Fibroblast of lung (primary cell): ENCODE results near the gene CCNY. TPM values are rescaled to one million over a fixed set of nuclear protein-coding genes. Genes with fewer than 3 reads are reported as not detected.

Experiments
- DNase-seq, 2 donors: peaks; one replicate each; pipeline versions ENCODE4 v3.0.0 to v3.0.0-alpha.2; 2010; ENCODE audit warnings: low read depth in 2 of 2
- H2AFZ ChIP-seq: 2 replicates; pipeline ENCODE4 v1.5.1; 2012; ENCODE audit warnings: low read length, control low read depth, inconsistent platforms
- H3K27ac ChIP-seq: 2 replicates; pipeline ENCODE4 v1.5.1; 2011; ENCODE audit warnings: low read length, control low read depth; ENCODE audit not compliant: insufficient read depth
- H3K27me3 ChIP-seq: 2 replicates; pipeline ENCODE4 v1.5.1; 2011; ENCODE audit warnings: mild to moderate bottlenecking, low read length; ENCODE audit not compliant: control insufficient read depth, insufficient read depth
- H3K36me3 ChIP-seq: 2 replicates; pipeline ENCODE4 v1.5.1; 2011; ENCODE audit warnings: low read length; ENCODE audit not compliant: control insufficient read depth, insufficient read depth
- H3K4me1 ChIP-seq: 2 replicates; pipeline ENCODE4 v1.5.1; 2011; ENCODE audit warnings: low read length; ENCODE audit not compliant: control insufficient read depth, insufficient read depth; ENCODE audit errors: extremely low read depth
- H3K4me2 ChIP-seq: 2 replicates; pipeline ENCODE4 v1.5.1; 2011; ENCODE audit warnings: low read length, control low read depth; ENCODE audit not compliant: insufficient read depth; ENCODE audit errors: extremely low read depth
- H3K4me3 ChIP-seq, 4 experiments: fragments of 200-600 bp in 1 of 4; sonication (generic) in 1 of 4; replicated peaks in 1 of 4; 2 replicates each; pipeline ENCODE4 v1.5.1; 2011 to 2016; ENCODE audit warnings: low read length in 4 of 4, low read depth in 3 of 4, mild to moderate bottlenecking in 3 of 4, control low read depth in 2 of 4, inconsistent platforms in 1 of 4, mixed read lengths in 1 of 4; ENCODE audit not compliant: insufficient read depth in 1 of 4; ENCODE audit errors: control extremely low read depth in 1 of 4
- H3K79me2 ChIP-seq: 2 replicates; pipeline ENCODE4 v1.5.1; 2012; ENCODE audit warnings: mild to moderate bottlenecking, low read length, inconsistent platforms; ENCODE audit not compliant: control insufficient read depth, insufficient read depth
- H3K9ac ChIP-seq: 2 replicates; pipeline ENCODE4 v1.5.1; 2011; ENCODE audit warnings: mild to moderate bottlenecking, low read length, control low read depth; ENCODE audit not compliant: insufficient read depth
- H3K9me3 ChIP-seq: 2 replicates; pipeline ENCODE4 v1.5.1; 2012; ENCODE audit warnings: low read depth, low read length; ENCODE audit not compliant: control insufficient read depth, insufficient read depth
- H4K20me1 ChIP-seq: 2 replicates; pipeline ENCODE4 v1.5.1; 2011; ENCODE audit warnings: low read length; ENCODE audit not compliant: control insufficient read depth, insufficient read depth; ENCODE audit errors: extremely low read depth
- EZH2 ChIP-seq: IDR thresholded peaks from 2 replicates; pipeline ENCODE4 v1.5.1; 2012; ENCODE audit warnings: low read length, control low read depth, mild to moderate bottlenecking; ENCODE audit errors: missing control alignments
- polyA plus RNA-seq, 2 donors: library from polyadenylated mRNA; depleted of rRNA in 1 of 2; stranded (reverse) in 1 of 2; unstranded in 1 of 2; fragments of >200 nt; gene quantifications; 2 replicates each; pipeline ENCODE4 v1.2.1, GENCODE V29; 2011 to 2012; ENCODE audit warnings: missing spikeins in 1 of 2
- total RNA-seq: library from RNA; depleted of rRNA; stranded (reverse); fragments of >200 nt; gene quantifications from 2 replicates; pipeline ENCODE4 v1.2.1, GENCODE V29; 2014
- TF ChIP-seq, protein P1 (sequence below), 2 donors: IDR thresholded peaks in 1 of 2; conservative IDR thresholded peaks in 1 of 2; 1 replicate in 1 of 2; 2 replicates in 1 of 2; pipeline ENCODE4 v1.5.1; 2011 to 2012; ENCODE audit warnings: low read length in 2 of 2, control low read depth in 1 of 2, inconsistent platforms in 1 of 2, low read depth in 1 of 2, mild to moderate bottlenecking in 1 of 2

The CCNY gene
- total and polyA plus RNA-seq, 2 donors (not counting 1 experiment from before 2014, with no cell fraction given): 34.7 to 66.4 TPM

DNA sequence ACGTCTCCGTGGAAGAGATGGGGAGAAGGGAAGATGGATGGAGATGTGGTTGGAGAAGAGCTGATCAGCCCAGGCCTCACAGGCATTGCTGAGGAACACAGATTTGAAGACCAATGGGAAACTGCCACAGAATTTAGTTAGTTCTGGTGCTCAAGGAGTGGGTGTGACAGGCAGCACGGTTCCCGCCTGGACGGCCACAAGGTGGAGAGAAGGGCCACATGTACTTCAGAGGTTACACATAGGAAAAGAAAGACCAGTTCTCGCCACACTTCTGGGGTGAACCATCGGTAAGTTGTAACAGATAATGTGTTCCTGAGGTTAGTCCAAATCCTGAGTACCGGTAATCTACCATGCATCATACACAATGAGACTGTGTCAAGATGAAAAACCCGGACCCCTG, 239.3 kb downstream of the CCNY start:
- no peaks in the 10 kb centered on the region for H3K4me1 ChIP-seq

DNA sequence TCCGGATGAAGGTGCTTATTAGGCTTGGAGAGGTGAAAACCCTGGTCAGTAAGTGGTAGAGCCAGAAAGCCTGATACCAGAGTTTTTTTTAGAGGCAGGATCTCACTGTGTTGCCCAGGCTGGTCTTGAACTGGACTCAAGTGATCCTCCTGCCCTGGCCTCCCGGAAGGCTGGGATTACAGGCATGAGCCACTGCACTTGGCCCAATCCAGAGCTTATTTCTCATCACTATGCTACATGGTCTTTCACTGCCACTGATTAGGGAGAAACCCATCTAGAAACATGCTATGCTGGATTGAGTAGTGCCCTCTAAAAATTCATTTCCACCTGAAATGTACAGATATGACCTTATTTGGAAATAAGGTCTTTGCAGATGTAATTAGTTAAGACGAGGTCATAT, 240.4 kb downstream of the CCNY start:
- H3K9me3 ChIP-seq: no peaks in the 10 kb centered on the region

More for the DNA sequence above, 239.3 kb downstream of the CCNY start:
- Histone ChIP-seq H3K4me2 (no peak overlapping the region), H4K20me1 (no peaks in the 10 kb centered on the region), H3K36me3 (no peaks in the 10 kb centered on the region), H3K9ac (no peak overlapping the region), H2AFZ (no peak overlapping the region), H3K27ac (no peak overlapping the region), H3K4me3 (no peak overlapping the region), H3K27me3 (no peaks in the 10 kb centered on the region), H3K9me3 (no peaks in the 10 kb centered on the region), H3K79me2 (no peaks in the 10 kb centered on the region)
- TF ChIP-seq EZH2: no peak
- TF ChIP-seq, protein P1, sequence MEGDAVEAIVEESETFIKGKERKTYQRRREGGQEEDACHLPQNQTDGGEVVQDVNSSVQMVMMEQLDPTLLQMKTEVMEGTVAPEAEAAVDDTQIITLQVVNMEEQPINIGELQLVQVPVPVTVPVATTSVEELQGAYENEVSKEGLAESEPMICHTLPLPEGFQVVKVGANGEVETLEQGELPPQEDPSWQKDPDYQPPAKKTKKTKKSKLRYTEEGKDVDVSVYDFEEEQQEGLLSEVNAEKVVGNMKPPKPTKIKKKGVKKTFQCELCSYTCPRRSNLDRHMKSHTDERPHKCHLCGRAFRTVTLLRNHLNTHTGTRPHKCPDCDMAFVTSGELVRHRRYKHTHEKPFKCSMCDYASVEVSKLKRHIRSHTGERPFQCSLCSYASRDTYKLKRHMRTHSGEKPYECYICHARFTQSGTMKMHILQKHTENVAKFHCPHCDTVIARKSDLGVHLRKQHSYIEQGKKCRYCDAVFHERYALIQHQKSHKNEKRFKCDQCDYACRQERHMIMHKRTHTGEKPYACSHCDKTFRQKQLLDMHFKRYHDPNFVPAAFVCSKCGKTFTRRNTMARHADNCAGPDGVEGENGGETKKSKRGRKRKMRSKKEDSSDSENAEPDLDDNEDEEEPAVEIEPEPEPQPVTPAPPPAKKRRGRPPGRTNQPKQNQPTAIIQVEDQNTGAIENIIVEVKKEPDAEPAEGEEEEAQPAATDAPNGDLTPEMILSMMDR (conservative IDR thresholded peaks at IDR 0.05 in 1 of 2, IDR thresholded peaks at IDR 0.05 in 1 of 2; ENCODE audit: low read depth in 1 of 2, low read length in 2 of 2): no peak
- DNase-seq: no peak

DNA sequence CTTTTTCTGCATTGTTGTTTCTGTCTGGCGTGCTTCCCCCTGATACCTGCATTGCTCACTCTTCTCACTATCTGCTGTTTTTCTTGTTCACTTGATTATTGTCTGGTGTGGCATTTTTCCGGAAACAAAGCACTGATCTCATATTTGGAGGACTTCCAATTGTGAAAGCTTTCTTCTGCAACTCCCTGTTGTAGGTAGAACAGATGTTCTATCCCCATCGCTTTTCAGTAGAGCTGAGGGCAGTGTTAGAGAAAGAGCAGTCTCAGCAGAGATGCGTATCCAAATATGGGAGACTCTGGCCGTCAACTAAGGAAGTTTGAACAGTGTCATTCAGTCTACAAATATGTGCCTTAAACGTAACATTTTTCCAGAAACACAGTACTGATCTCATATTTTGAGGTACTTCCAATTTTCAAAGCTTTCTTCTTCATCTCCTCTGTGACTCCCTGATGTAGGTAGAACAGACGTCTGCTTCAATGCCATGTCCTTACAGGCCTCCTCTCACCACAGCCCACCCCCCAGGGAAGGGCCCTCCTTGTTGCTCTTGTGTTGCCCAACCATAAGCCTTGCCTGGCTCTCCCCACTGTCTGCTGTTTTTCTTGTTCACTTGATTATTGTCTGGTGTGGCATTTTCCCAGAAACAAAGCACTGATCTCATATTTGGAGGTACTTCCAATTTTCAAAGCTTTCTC, 241.8 kb downstream of the CCNY start:
- no peaks in the 10 kb centered on the region for H3K36me3 ChIP-seq
- H2AFZ ChIP-seq: no peak overlapping the region
- no peaks in the 10 kb centered on the region for H3K9me3 ChIP-seq
- no peaks in the 10 kb centered on the region for H4K20me1 ChIP-seq
- no peaks in the 10 kb centered on the region for H3K27me3 ChIP-seq
- peak in 1 of 2 donors; percentile 62 for DNase-seq
- no peak overlapping the region for H3K4me2 ChIP-seq
- H3K4me3 ChIP-seq: no peak overlapping the region
- no peaks in the 10 kb centered on the region for H3K4me1 ChIP-seq
- no peaks in the 10 kb centered on the region for H3K79me2 ChIP-seq
- no peak overlapping the region for H3K9ac ChIP-seq
- no peak overlapping the region for H3K27ac ChIP-seq
- TF ChIP-seq, protein P1 (conservative IDR thresholded peaks at IDR 0.05 in 1 of 2, IDR thresholded peaks at IDR 0.05 in 1 of 2; ENCODE audit: low read depth in 1 of 2, low read length in 2 of 2): no peak
- TF ChIP-seq EZH2: no peak

More for the DNA sequence above, 240.4 kb downstream of the CCNY start:
- DNase-seq: no peak
- H3K4me1 ChIP-seq: no peaks in the 10 kb centered on the region
- no peaks in the 10 kb centered on the region for H3K79me2 ChIP-seq
- TF ChIP-seq, protein P1 (conservative IDR thresholded peaks at IDR 0.05 in 1 of 2, IDR thresholded peaks at IDR 0.05 in 1 of 2; ENCODE audit: low read depth in 1 of 2, low read length in 2 of 2): no peak
- TF ChIP-seq EZH2: no peak
- H2AFZ ChIP-seq: no peak overlapping the region
- no peaks in the 10 kb centered on the region for H3K36me3 ChIP-seq
- no peak overlapping the region for H3K4me3 ChIP-seq
- H3K27me3 ChIP-seq: no peaks in the 10 kb centered on the region
- no peak overlapping the region for H3K27ac ChIP-seq
- no peak overlapping the region for H3K9ac ChIP-seq
- no peaks in the 10 kb centered on the region for H4K20me1 ChIP-seq
- H3K4me2 ChIP-seq: no peak overlapping the region
